HG03108 (cell line): Measurements from ENCODE around the gene IRAK3.
A peak's percentile ranks its signal among the peaks of the same experiment; 100 is the strongest.

Experiments
- ATAC-seq: cut with Tn5 transposase; IDR thresholded peaks from one replicate; pipeline ENCODE4 v1.9.1; 2021; ENCODE audit warnings: moderate library complexity; ENCODE audit not compliant: unreplicated experiment

Gene IRAK3

GRCh38 chr12:66188584-66189485 lies at the start of gene IRAK3:
Gene IRAK3 (plus strand): TSS chr12:66189214. CDS start chr12:66189300, 86 bp downstream.
- ATAC-seq: peak; percentile 64

- no peak for ATAC-seq
Measured at GRCh38 chr12:66139328-66139727, 49.7 kb upstream of the IRAK3 start.

- no peak for ATAC-seq
Measured at GRCh38 chr12:66140731-66141130, 48.3 kb upstream of the IRAK3 start.

- no peak for ATAC-seq
Measured at GRCh38 chr12:66141299-66141698, 47.7 kb upstream of the IRAK3 start.

GRCh38 chr12:66142826-66143225 lies 46.2 kb upstream of the IRAK3 start:
- no peak for ATAC-seq

GRCh38 chr12:66143868-66144267 lies 45.1 kb upstream of the IRAK3 start:
- ATAC-seq: no peak

- ATAC-seq: no peak
Measured at GRCh38 chr12:66144791-66145754, 43.9 kb upstream of the IRAK3 start.

- no peak for ATAC-seq
Measured at GRCh38 chr12:66149702-66150398, 39.2 kb upstream of the IRAK3 start.

- ATAC-seq: no peak
Measured at GRCh38 chr12:66152732-66153131, 36.3 kb upstream of the IRAK3 start.

- no peak for ATAC-seq
Measured at GRCh38 chr12:66154776-66155175, 34.2 kb upstream of the IRAK3 start.

GRCh38 chr12:66156654-66157053 lies 32.4 kb upstream of the IRAK3 start:
- no peak for ATAC-seq

GRCh38 chr12:66159123-66159522 lies 29.9 kb upstream of the IRAK3 start:
- ATAC-seq: no peak

GRCh38 chr12:66160704-66161103 lies 28.3 kb upstream of the IRAK3 start:
- ATAC-seq: no peak

- no peak for ATAC-seq
Measured at GRCh38 chr12:66162701-66163100, 26.3 kb upstream of the IRAK3 start.

GRCh38 chr12:66163289-66163688 lies 25.7 kb upstream of the IRAK3 start:
- no peak for ATAC-seq

- no peak for ATAC-seq
Measured at GRCh38 chr12:66164349-66164821, 24.6 kb upstream of the IRAK3 start.

- ATAC-seq: no peak
Measured at GRCh38 chr12:66165141-66165540, 23.9 kb upstream of the IRAK3 start.

- ATAC-seq: no peak
Measured at GRCh38 chr12:66166561-66166960, 22.5 kb upstream of the IRAK3 start.

- ATAC-seq: no peak
Measured at GRCh38 chr12:66168410-66168809, 20.6 kb upstream of the IRAK3 start.

- ATAC-seq: peak; percentile 80
Measured at GRCh38 chr12:66169221-66170170, 19.5 kb upstream of the IRAK3 start, which contains the start of gene TMBIM4. Gene TMBIM4 (minus strand): TSS chr12:66169996. CDS start chr12:66169951, 45 bp downstream.
